Activated naive CD4-positive, alpha-beta T cell treated with Interleukin-2 at 50 U/mL for 16 hours (primary cell): ENCODE data around the gene KRTAP10-8.
A peak's percentile ranks its signal among the peaks of the same experiment; 100 is the strongest.
"Not testable (repeated sequence)": the region's sequence is repeated elsewhere in the genome, so short reads cannot be mapped to it uniquely, and the experiment has no call there.

Source experiments
- DNase-seq: peaks from one replicate; pipeline ENCODE4 v3.0.0-alpha.2; 2020

KRTAP10-8 gene

DNA sequence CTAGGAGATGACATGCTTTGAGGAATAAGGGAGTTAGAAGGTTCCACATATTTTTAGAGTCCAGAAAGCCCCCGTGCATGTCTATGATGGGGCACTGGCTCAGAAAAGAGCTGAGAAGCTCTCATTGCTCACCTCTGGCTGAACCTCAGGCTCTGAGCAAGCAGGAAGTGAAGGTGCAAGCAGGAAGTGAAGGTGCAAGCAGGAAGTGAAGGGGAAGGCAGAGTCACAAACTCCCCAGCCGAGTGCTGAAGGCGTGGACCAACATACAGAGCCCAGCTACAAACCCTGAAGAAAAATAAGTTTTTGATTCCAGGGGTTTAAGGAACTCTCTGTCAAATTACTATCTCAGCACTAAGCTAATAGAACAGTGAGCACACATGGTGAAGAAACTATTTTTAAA, 7.0 kb downstream of the KRTAP10-8 start:
- peak; percentile 60 for DNase-seq

DNA sequence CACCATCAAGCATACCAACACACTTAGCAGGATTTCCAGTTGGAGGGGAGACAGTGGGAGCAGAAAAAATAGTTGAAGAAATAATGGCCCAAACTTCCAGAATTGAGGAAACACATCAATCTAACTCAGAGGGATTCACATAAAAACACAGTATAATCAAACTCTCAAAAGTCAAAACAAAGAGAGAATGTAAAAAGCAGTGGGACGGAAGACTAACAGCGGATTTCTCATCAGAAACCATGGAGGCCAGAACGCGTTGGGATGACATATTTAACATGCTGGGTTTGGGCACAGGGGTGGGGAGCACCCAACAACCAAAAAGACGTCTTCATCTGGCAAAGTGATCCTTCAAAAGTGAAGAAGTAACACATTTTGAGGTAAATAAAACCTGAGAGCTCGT, 8.0 kb downstream of the KRTAP10-8 start:
- no peak for DNase-seq

DNA sequence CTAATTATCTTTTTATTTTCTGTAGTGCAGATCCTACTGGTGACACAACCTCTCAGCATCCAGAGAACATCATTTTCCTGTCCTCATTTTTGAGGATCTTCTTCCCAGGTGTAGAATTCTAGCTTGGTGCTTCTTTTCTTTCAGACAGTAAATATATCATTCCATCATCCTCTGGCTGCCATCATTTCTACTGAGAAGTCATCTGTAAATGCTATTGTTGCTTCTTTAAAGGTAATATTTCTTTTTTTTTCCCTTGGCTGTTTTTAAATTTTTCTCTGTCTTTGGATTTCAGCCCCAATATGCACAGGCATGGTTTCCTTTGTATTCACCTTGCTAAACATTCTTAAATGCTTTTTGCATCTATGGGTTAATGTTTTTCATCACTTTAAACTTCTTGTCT, 11.7 kb downstream of the KRTAP10-8 start:
- no peak for DNase-seq

DNA sequence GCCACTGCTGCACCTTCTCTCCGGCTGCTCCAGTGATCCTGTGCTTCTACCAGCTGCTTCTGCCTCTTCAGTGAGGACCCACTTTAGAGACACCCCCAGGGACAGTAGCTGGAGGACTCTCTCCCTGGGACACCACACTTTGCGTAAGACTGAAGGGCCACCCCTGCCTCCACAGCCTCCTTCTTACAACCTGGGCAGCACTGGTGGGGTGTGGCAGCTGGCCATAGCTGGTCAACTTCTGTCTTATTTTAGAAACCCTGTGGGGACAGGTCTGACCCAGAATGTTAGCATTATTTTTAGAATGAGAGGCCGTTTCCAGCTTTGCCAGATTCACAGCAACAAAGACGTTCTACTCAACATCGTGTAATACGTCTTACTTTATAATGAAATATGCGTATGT, 13.9 kb downstream of the KRTAP10-8 start:
- DNase-seq, result no peak

DNA sequence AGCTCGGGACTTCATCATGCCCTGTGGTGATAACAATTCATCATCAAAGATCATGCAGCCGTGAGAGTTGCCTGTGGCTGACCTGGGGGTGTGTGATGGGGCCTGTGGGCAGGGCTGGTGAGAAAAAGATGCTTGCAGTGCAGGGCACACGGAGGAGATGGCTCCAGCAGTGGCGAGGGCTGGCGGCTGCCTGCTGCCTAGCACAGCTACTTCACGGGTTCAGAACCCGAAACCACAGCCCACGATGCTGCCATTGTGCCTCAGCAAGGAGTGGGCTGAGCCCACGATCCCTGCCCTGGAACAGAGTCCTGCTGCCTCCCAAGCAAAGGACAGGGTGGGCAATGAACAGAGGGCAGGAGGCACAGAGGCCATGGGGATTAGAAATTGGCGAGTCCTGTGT, 14.4 kb downstream of the KRTAP10-8 start:
- no peak for DNase-seq

DNA sequence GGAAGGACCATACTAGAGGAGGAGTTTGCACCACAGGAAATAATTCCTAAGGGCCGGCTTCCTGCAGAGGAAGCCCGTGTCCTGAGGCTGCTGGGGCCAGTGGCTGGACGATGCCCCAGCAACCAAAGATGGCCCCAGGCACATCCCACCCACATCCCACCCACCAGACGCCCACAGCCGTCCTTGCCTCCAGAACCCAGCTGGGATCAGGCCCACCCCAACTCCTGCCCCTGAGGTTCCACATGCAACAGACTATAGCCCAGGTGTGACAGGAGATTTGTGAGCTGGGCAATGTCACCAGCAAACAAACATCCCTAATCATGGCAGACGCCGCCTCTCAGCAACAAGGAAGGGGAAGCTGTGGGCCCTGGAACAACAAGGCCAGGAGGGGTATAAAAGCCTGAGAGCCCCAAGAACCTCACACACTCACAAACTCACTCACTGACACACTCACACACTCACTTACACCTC, 14.8 kb downstream of the KRTAP10-8 start, which contains the start of gene KRTAP10-9:
TSS of gene KRTAP10-9 (plus strand) at position 421 of the 471 bp plus-strand sequence. CDS start 79 bp downstream, outside the sequence.
- no peak for DNase-seq

DNA sequence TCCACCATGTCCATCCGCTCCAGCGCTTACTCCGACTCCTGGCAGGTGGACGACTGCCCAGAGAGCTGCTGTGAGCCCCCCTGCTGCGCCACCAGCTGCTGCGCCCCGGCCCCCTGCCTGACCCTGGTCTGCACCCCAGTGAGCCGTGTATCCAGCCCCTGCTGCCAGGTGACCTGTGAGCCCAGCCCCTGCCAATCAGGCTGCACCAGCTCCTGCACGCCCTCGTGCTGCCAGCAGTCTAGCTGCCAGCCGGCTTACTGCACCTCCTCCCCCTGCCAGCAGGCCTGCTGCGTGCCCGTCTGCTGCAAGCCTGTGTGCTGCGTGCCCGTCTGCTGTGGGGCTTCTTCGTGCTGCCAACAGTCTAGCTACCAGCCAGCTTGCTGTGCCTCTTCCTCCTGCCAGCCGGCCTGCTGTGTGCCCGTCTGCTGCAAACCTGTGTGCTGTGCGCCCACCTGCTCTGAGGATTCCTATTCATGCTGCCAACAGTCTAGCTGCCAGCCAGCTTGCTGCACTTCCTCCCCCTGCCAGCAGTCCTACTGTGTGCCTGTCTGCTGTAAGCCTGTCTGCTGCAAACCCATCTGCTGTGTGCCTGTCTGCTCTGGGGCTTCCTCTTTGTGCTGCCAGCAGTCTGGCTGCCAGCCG, 15.4 kb downstream of the KRTAP10-8 start:
- not testable (repeated sequence) for DNase-seq

DNA sequence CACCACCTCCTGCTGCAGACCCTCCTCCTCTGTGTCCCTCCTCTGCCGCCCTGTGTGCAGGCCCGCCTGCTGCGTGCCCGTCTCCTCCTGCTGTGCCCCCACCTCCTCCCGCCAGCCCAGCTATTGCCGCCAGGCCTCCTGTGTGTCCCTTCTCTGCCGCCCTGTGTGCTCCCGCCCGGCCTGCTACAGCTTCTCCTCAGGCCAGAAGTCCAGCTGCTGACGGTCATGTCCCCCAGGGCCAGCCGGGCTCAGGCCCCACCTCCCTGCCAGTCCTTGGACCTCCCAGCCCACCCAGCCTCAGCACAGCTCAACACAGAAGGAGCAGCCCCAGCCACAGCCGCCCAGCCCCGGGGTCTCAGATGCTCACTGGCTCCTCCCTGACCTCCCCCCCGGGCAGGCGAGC, 16.0 kb downstream of the KRTAP10-8 start:
- DNase-seq, result not testable (repeated sequence)

DNA sequence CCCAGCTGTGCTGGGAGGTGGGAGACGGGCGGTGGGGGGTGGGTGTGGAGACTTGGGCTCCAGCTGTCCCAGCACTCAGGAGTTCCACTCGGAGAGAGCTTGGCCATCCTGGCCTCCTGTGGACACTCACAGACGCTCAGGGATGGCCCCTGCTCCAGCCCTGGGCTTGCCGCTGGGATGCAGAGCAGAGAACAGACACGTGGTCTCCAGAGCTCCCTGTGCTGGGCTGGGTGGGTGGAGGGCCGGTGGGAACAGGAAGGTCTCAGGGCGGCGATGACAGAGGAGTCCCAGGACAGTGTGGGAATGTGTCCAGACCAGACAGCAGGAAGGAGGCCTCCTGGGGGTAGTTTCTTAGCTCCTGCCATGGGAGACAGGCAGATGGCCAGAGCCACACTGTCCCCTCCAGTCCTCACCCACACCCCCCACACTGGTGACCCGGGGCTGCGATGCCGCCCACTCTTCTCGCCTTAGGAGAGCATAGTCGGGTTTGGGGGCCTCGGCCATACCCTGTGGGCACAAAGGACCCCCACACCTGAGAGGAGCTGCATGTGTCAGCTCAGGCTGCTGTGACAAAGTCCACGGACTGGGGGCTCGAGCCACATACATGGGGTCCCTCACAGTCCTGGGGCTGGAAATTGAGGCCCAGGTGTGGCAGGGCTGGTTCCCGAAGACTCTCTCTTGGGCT, 17.0 kb downstream of the KRTAP10-8 start:
- no peak for DNase-seq

DNA sequence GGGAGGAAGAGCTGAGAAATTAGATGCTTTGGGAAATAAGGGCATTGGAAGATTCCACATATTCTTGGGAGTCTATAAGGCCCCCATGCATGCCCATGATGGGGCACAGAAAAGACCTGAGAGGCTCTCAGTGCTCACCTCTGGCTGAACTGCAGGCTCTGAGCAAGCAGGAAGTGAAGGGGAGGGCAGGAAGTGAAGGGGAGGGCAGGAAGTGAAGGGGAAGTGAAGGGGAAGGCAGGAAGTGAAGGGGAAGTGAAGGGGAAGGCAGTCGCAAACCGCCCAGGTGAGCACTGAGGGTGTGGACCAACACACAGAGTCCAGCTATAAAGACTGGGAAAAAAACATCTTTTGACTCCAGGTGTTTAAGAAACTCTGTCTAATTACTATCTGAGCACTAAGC, 18.6 kb downstream of the KRTAP10-8 start:
- DNase-seq, result no peak

DNA sequence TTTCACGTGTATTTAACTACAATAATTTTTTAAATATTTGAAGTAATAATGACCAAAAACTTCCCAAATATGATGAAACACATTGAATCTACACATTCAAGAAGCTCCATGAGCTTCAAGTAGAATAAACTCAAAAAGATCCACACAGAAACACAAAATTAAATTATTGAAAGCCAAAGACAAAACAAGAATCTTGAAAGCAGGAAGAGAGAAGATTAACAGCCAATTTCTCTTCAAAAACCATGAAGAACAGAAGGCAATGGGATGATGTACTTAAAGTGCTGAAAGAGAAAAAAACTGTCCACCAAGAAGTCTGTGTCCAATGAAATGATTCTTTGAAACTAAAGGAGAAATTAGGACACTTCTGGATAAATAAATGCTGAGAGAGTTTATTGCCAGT, 20.2 kb downstream of the KRTAP10-8 start:
- no peak for DNase-seq

DNA sequence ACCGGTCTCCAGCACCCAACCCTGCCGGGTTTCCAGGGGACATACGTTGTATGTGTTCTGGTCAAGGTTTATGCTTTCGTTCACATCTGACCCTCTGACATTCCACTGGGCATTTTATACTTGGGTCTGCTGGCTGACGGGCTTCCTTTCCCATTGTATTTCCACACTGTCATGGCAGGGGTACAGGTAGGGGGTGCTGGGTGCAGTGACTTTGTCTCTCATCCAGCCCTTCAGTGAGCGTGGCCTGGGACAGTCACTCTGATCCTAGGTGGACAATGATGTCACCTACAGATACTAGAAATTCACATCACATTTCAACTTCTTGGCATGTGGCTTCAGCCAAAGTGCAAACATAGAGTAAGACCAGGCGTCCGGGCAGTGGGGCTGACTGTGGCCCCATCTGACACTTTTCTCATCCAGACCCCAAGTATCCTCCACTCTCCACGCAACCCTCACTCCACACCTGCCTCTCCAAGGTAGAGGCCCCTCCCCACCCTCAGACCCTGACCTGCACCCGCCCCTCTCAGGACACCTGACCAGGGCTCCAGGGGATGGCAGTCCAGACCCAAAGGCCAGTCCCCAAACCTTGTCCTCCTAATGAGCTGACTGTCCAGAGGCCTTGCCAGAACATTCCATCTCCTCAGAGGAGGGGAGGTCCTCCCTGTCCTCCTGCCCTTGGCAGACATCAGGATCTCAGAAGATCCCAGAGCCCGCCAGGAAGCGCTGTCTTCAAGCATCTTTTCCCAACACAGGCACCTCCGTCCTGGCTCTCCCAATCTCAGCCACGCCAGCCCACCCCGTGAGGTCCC, 24.5 kb downstream of the KRTAP10-8 start:
- DNase-seq, result no peak

DNA sequence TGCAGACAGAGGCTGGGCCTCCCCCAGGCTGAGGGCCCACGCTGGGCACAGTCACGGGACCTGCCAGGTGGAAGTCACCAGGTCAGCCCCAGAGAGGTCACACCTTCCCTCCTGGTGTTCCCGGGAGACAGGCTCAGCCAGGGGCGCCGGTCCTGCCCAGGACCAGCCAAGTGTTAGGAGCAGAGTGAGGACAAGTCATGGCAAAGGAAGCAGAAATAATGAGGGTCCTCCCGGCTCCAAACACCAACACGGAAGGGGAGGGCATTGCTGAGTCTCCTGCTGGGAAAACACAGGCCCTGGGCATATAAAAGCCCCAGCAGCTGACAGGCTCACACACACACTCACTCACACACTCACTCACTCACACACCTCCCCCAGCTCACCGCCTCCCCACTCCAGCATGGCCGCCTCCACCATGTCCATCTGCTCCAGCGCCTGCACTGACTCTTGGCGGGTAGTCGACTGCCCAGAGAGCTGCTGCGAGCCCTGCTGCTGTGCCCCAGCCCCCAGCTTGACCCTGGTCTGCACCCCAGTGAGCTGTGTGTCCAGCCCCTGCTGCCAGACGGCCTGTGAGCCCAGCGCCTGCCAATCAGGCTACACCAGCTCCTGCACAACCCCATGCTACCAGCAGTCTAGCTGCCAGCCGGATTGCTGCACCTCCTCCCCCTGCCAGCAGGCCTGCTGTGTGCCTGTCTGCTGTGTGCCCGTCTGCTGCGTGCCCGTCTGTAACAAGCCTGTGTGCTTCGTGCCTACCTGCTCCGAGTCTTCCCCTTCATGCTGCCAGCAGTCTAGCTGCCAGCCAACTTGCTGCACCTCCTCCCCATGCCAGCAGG, 25.4 kb downstream of the KRTAP10-8 start, which contains the start of gene KRTAP10-10:
TSS of gene KRTAP10-10 (plus strand) at position 339 of the 833 bp plus-strand sequence. CDS start at position 401, 62 bp downstream.
- DNase-seq, result no peak

DNA sequence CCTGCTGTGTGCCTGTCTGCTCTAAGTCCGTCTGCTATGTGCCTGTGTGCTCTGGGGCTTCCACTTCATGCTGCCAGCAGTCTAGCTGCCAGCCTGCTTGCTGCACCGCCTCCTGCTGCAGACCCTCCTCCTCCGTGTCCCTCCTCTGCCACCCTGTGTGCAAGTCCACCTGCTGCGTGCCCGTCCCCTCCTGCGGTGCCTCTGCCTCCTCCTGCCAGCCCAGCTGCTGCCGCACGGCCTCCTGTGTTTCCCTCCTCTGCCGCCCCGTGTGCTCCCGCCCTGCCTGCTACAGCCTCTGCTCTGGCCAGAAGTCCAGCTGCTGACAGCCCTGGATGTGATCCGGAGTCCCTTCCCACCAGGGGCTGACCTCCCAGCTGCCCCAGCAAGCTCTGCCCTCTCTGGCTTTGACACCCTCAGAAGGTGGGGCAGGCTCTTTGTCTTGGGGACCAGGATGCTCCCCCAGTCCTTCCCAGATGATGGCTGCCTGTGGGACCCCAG, 26.0 kb downstream of the KRTAP10-8 start:
- DNase-seq, result not testable (repeated sequence)

DNA sequence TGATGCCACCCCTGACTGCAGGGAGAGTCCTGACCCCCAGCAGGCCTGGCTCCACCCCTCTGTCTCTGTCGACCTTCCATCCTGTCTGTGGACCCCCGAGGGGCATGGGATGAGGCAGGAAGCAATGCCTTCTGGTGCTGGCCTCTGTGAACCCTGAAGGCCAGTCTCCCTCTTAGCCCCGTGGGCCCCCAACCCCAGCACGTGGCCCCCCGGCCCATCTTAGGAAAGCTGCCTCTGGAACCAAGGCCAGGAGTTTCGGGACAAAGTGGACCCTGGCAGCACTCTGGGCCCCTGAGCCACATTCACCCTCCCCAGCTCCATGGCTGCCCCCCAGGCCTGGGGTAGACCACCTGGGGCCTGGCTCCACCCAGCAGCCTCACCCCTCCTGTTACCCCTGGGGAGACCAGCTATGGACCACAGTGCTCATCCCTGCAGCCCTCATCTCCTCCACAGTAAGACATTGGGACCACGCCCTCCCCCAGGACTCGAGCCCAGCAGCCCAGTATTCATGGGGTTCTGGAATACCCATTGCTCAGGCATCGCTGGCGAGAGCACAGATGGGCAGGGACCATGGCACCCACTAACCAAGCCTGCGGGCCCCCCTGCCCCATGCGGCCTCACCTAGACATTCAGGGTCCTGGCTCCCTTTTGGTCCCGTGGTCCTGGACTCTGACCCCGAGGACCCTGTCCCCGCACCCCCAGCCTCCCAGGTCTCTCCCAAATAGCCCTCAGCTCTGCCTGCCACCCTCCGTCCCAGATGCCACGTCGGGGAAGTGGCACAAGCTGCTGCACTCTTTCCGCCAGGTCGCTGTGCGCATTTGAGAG, 26.8 kb downstream of the KRTAP10-8 start:
- DNase-seq, result not testable (repeated sequence)

DNA sequence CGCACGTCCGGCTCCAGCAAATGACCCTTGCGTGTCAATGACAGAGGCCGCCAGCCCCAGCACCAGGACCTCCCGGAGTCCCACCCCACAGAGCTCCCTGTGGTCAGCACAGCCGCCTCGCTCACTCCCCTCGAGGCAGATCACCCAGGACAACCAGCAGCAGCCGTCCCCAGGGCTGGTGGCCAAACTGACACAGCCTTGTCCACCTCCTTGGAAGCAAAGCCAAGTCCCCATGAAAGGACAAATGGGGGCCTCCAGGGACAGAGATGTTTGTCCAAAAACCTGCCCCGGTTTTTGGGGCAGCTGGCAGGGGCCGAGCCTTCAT, 27.4 kb downstream of the KRTAP10-8 start:
- no peak for DNase-seq

DNA sequence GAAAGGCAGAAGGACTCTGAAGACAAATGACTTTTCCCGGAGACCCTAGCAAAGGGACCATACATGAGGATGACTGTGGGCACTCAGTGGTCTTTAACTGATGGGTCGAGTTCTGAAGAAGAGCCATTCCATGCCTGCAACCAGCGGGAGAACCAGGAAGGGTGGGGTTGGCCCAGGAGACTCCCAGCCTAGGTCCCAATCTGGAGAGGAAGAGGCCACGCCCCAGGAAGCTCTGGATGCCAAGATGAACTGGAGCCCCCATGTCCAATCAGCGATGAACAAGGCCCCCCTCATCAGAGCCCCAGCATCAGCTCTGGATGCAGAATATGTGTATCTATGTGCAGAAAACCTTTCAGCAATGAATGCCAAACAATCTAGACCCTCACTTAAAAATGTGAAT, 28.9 kb downstream of the KRTAP10-8 start:
- DNase-seq, result no peak

DNA sequence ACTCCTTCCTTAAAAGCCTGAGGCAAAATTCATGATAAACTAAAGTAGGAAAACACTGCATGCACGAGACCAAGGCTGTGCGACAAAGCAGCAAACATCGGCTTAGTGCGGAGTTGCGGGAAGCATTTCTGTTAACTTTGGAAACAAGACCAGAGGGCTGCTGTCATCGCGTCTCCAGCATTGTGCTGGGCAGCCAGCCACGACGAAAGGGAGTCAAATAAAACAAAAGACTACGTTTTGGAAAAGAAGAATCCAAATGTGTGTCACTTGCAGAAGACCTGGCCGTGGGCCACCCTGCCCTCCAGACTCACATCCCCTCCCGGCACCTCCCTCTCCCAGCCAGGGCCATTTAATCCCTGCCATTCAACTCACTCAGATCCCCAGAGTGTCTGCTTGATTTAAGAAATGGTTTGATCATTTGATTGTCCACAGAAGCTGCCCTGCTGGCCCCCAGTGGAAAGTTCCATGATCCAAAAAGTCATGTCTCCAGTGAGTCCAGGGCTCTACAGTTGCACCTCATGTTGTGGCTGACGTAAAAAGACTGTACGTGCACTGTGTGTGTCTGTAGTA, 31.9 kb downstream of the KRTAP10-8 start:
- DNase-seq, result no peak

DNA sequence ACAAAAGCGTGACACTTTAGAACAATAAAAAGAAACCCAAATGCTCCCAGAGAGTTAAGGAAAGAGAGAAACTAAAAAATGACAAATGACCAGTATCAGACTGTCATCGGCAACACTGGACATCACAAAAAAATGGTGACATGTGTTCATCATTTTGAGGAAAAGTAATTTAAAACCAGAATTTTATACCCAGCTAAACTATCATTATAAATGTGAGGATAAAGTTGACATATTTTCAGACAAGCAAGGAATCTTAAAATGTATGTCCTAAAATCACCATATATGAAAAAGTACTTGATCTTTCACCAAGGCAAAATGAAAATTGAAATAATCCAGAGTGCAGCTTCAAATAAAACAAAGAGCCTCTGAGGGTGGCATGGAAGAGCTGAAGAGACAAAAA, 33.0 kb downstream of the KRTAP10-8 start:
- DNase-seq, result no peak

DNA sequence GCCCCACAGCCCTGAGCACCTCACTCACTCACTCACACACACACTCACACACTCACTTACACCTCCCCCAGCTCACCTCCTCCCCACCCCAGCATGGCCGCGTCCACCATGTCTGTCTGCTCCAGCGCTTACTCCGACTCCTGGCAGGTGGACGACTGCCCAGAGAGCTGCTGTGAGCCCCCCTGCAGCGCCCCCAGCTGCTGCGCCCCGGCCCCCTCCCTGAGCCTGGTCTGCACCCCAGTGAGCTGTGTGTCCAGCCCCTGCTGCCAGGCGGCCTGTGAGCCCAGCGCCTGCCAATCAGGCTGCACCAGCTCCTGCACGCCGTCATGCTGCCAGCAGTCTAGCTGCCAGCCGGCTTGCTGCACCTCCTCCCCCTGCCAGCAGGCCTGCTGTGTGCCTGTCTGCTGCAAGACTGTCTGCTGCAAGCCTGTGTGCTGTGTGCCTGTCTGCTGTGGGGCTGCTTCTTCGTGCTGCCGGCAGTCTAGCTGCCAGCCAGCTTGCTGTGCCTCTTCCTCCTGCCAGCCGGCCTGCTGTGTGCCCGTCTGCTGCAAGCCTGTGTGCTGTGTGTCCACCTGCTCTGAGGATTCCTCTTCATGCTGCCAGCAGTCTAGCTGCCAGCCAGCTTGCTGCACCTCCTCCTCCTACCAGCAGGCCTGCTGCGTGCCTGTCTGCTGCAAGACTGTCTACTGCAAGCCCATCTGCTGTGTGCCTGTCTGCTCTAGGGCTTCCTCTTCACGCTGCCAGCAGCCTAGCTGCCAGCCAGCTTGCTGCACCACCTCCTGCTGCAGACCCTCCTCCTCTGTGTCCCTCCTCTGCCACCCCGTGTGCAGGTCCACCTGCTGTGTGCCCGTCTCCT, 34.7 kb downstream of the KRTAP10-8 start, which contains the start of gene KRTAP10-11:
TSS of gene KRTAP10-11 (plus strand) at position 49 of the 856 bp plus-strand sequence. CDS start at position 94, 45 bp downstream.
- not testable (repeated sequence) for DNase-seq
